DMS153 treated with DMSO at 0.1 percent for 48 hours (cell line): ENCODE results near the gene KANSL1.

Experiments used
- DNase-seq: peaks from one replicate; lab custom pipeline; 2025; ENCODE audit not compliant: unreplicated experiment; lab: John Stamatoyannopoulos, UW

The KANSL1 gene

DNA sequence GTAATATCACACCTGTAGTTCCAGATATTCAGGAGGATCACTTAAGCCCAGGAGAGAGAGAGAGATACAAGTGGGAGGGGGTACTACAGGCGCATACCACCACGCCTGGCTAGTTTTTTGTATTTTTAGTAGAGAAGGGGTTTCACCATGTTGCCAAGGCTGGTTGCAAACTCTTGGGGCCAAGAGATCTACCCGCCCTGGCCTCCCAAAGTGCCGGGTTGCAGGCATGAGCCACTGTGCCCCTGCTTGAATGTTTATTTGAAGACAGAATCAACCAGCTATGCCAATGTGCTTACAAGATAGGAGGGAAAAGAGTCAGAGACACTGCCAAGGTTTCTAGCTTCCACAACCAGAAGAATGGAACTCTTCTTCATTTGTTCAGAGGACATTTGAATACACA, 106.4 kb downstream of the KANSL1 start:
- no peak for DNase-seq

DNA sequence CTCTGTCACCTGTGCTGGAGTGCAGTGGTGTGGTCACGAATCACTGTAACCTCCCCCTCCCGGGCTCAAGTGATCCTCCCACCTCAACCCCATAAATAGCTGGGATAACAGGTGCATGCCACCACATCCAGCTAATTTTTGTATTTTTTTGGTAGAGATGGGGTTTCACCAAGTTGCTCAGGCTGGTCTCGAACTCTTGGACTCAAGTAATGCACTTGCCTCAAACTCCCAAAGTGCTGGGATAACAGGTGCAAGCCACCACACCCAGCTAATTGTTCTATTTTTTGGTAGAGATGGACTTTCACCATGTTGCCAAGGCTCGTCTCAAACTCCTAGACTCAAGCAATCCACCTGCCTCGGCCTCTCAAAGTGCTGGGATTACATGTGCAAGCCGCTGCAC, 107.7 kb downstream of the KANSL1 start:
- DNase-seq, result no peak

DNA sequence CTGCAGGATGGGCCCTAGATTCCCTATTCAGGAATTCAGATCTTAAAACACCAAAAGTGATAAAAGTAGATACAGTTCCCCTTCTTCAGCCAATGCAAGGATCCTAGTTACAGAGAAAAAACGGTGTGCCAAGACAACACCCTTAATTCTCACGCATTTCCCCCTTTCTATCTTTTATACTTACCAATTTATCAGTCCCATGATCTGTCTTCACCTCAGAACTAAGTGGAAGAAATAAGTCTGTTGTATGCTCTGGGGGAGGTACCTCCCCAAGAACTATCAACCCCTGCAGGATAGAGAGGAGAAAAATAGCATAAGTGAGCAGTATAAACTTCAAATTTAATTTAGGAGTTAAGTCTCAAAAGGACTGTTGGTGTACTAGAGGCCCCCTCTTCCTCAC, 111.0 kb downstream of the KANSL1 start:
- no peak for DNase-seq

DNA sequence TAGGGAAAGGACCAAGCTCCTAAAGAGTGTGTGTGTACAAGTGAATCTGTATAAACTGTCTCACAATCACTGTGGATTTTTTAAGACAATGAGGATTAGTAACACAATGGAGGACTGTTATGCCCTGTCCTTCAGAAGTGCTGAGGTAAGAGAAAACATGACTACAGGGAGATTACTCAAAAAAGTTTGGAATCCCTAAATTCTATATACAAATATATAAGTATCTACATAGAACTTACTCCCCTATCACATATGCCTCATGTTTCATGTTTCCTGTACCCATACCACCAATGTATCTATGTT, 112.3 kb downstream of the KANSL1 start:
- DNase-seq, result no peak

DNA sequence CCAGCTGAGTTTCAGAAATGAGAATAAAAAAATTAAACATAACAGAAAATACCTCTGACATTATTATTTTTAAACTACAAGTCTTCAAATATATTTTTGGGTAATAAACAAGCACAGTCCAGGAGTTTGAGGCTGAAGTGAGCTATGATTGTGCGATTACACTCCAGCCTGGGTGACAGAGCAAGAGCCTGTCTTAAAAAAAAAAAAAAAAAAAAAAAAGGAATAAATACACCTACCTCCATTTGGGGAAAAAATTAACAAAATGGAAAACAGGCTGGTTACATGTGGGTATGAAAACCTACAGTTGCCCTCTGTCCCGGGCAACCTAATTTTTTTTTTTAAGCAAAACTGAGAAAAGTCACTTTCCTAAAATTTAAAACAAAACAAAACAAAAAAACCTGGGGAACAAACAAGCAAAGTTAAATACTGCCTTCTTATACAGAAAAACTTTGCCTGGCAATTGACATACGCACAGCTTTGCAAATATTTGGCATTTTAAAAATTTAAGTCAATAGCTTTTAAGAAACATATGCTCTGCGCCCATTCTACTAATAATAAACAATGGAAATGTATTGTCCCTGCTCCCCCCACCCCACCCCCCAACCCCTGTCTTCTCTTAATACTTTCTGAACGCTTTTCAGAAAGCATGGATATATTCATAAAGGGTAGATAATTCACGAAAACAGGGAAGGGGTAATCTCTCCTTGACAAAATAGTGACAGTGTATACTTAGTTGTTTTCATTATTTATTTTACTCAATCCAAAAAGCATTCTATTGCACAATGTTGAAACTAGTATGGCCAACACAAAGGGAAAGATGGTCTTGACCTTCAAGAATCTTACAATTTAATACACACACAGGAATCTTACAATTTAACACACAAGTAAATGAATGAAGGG, 112.9 kb downstream of the KANSL1 start:
- no peak for DNase-seq

DNA sequence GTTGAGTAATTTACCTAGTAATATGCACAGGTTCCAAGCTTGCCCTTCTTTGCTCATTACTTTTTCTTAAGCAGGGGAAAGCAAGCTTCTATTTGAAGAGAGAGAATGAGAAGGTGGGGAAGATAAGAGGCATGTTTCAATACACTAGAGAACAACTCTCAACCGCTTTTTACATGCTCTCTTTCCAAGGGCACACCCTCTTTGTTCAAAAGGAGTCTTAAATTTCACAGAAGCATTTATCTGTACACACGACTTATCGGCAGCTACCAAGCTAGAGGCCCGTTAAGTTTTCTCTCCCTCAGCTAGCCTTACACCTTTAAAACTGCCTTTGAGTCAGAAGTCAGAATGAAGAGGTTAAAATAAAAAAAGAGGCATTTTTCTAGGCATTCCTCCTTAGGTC, 114.6 kb downstream of the KANSL1 start:
- DNase-seq, result no peak

DNA sequence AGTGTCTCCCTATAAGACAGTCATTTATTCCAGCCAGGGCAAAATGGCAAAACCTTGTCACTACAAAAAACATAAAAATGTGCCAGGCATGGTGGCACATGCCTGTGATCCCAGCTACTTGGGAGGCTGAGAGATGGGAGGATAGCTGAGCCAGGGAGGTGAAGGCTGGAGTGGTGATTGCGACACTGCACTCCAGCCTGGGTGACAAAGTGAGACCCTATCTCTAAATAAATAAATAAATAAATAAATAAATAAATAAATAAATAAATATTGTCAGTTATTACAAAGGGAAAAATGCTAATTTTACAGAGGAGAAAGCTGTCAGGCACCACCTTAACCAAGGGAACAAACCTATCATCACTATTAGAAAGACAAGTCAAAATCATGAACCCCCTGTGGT, 118.7 kb downstream of the KANSL1 start:
- DNase-seq, result no peak

DNA sequence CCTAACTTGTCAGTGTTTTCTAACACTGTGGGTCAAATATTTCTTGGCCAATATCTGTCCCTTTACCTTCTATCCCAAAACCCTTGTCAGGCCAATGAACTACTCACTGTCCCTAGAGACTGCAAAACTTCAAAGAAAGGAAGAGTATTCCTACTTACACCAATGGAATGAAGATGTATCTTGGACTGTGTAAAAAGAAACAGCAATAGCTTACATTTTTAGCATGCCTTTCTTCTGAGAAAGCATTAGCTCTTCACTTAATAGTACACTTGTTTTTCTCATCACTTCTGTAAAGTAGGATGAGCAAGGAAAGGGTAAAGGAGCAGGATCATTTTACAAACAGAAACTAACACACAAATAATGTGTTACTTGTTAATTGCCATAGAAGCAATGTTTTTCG, 120.2 kb downstream of the KANSL1 start:
- DNase-seq, result no peak

DNA sequence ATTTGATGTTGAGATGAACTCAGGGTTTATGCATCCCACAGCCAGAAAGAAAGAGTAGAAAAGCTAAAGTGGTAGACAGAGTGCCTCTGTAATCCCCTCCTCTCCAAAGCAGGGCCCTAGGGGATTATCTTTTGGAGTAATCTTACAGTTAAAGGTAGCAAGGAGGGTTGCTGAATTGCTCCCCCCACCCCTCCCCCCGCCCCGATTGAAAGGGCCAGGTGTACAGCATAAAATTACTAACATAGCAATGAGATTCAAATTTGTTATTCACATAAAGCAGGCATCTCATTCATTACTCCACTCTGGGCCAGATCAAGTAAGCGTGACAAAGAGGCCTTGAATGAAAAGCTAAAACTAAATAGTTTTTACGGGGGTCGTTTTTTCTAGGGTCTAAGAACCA, 121.4 kb downstream of the KANSL1 start:
- no peak for DNase-seq

DNA sequence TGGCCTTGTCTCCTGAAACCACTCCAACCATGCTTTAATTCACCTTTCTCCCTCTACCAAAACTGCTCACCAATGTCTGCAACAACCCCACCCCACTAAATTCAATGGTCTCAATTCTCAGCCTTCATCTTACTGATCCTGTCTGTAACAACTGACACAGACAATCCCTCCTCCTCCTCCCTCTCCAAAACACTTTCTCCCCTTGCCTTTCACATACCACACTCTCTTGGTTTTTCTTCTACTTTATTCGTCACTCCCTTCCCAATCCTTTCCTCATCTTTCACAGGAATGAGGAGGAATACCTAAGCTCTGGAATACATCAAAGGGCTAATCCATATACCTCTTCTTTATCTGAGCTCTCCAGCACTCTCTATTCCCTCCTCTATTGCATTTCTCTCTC, 128.8 kb downstream of the KANSL1 start:
- DNase-seq, result no peak

DNA sequence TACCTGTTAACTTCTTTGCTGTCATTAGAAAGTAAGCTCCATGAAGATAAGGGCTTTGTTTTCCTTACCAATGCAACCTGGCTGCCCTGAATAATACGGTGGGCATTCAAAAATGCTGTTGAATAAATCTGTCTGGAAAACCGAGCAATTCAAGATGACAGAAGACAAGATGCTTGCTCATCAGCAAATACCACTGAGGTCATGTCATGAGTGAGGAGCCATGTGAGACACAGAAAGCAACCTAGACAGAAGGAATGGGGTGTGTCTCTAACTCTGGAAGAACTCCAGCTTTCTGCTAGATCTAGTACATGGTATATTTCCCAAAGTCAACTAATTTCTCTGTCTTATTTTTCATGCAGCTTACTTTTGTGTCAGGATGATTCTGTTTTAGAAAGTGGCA, 130.0 kb downstream of the KANSL1 start:
- DNase-seq, result no peak

DNA sequence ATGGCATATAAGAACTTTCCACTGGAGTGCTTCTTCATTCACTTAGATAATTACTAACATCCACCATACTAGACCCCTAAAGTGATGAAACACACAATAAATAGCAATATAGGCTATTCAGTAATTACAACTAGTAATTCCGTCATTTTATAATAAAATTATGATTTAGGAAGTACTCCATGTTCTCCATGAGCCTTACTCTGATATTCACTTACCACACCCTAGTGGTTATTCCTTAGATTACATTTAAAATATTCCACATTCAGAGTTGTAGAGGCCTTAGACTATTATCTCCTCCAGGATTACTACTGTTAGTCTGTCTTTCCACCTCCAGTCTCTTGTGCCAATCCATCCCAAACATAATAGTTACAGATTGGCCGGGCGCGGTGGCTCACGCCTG, 131.8 kb downstream of the KANSL1 start:
- peak; percentile 2 for DNase-seq

DNA sequence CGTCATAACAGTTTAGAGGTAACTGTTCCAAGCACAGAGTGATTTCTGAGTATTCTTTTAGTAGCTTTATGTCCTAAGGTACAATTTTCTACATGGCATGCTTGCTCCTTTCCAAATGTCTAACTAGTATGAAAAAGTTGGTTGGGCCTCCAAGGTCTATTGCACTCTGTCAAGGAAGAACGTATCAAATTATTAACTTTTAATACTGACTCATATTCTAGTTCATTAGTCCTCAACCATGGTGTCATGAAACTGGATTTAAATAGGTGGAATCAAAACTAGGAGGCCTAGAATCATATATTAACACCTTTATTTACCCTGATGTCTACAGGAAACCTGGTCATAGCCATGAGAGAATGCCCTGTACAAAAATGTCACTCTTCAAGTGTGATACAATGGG, 132.8 kb downstream of the KANSL1 start:
- DNase-seq, result no peak

DNA sequence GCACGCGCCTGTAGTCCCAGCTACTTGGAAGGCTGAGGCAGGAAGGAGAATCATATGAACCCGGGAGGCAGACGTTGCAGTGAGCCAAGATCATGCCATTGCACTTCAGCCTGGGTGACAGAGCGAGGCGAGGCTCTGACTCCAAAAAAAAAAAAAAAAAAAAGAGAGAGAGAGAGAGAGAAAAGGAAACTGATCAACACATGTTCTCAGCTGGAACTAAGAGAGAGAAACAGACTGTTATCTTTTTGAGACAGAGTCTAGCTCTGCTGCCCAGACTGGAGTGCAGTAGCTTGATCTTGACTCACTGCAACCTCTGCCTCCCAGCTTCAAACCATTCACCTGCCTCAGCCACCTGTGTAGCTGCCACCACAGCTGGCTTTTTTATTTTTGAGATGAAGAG, 133.7 kb downstream of the KANSL1 start:
- no peak for DNase-seq

DNA sequence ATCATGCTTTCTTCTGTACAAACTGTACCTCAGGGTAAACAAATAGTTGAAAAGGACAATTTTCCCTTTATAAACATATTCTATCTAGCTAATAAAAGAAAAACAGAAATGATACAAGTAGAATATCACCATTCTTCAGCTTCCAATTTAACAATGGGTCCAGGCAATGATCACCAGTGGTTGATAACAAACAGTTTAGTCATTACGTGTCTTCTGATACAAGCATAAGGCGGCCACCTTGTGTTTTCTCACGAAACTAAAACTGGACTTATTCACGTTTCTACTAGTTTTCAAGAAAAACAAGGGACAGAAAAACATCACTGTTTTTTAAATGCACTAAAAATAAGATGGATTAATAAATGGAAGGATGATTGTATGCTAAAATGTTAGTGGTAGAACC, 135.9 kb downstream of the KANSL1 start:
- no peak for DNase-seq

DNA sequence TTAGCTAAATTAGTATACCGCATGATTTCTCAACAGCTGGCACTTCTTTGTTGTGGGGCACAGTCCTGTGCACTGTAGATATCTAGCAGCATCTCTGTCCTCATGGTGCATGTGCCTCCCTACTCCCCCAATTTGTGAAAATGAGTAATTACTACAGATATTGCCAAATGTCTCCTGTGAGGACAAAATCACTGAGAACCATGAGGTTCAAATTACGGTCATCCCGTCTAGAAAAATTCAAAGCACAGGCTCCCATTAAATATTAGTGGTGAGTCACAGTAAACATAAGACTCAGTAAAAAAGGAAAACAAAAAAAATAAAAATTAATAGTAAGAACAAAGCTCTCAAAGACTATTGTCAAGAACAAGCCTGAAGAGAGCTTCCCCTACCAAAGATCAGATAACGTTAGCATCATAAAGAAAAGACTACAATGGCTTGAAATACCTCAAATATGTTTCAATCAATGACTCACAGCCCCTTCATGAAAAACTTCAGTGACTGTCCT, 136.4 kb downstream of the KANSL1 start:
- DNase-seq, result no peak

DNA sequence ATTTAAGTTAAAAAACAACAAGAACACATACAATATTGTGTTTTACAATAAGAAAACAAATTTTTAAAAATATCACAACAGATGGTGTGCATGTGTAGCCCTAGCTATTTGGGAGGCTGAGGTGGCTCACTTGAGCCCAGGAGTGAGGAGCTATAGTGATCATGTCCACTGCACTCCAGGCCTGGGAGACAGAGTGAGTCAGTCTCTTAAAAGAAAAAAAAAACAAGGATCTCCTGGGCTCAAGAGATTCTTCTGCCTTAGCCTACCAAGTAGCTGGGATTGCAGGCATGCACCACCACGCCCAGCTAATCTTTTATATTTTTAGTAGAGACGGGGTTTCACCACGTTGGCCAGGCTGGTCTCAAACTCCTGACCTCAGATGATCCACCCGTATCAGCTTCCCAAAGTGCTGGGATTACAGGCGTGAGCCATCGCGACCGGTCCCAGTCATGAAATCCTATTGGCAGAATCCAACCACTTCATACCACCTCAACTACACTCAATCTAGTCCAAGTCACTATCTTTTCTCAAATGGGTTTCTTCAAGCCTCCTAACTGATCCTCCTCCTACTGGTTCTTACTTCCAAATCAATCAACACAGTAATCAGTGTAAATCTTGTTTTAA, 139.2 kb downstream of the KANSL1 start:
- no peak for DNase-seq

DNA sequence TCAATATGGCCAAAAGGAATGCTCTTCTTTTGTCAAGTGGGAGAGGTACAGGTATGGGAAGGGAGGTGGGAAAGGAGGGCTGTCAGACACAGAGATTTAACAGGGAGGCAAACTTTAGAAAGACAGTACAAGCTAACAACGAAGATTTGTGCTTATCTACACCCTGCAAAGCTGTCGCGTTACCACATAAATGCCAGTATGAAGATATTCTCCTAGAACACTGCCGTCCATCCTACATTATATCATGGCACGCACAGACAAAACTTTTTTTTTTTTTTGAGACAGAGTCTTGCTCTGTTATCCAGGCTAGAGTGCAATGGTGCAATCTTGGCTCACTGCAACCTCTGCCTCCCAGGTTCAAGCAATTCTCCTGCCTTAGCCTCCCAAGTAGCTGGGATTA, 143.6 kb downstream of the KANSL1 start:
- no peak for DNase-seq

DNA sequence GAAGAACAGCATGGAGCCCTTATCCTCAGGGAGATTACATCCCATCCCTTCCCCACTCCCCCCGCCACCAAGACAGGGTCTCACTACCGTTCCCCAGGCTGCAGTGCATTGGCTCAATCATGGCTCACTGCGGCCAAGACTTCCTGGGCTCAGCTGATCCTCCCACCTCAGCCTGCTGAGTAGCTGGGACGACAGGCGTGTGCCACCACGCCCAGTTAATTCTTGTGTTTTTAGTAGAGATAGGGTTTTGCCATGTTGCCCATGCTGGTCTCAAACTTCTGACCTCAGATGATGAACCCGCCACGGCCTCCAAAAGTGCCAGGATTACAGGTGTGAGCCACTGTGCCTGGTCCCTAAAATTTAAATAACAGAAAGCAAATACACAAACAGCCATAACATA, 145.4 kb downstream of the KANSL1 start:
- no peak for DNase-seq

DNA sequence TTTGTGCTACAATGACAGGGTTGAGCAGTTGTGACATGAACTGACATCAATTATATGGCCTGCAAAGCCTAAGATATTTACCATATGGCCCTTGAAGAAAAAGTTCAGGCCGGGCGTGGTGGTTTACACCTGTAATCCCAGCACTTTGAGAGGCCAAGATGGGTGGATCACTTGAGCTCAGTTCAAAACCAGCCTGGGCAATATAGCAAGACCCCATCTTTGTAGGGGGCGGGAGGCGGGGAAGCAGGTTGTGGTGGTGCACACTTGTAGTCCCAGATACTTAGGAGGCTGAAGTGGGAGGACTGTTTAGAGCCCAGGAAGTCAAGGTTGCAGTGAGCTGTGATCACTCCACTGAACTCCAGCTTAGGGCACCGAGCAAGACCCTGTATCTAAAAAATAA, 145.8 kb downstream of the KANSL1 start:
- DNase-seq, result no peak

DNA sequence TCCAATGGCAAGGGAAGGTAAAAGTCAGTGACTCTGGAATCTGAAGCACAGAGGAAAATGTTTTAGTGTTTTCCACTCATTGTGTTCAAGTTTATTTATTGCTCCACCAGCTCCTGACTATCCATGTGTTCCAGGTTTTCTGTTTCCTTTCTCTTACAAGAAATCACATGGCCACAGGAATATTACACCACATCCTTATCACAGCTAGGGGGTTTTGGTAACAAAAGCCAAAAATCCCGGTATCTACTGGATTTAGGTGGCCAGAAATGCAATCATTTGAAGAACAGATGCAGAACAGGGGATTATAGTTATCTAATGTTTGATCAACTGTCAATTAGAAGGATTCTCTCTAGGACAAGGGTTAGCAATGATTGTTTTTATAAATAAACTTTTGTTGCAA, 146.3 kb downstream of the KANSL1 start:
- no peak for DNase-seq

DNA sequence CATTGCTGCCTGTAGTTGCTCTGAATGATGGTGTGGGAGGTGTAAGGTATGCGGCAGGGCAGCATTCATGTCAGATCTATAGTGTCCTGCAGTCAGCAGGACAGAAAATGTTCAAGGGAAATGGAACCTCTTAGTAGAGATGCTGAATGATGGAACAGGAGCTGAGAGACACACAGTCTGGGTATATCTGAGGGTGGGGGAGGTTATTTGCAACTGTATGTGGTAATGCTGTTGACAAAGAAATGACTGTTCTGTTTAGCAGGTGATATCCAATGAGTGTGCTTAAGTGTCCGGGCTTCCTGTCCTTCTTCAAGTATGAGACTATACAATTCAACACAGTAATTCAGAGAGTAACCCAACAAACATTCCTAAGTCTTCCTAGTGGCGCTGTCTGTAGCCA, 147.6 kb downstream of the KANSL1 start:
- peak; percentile 14 for DNase-seq

DNA sequence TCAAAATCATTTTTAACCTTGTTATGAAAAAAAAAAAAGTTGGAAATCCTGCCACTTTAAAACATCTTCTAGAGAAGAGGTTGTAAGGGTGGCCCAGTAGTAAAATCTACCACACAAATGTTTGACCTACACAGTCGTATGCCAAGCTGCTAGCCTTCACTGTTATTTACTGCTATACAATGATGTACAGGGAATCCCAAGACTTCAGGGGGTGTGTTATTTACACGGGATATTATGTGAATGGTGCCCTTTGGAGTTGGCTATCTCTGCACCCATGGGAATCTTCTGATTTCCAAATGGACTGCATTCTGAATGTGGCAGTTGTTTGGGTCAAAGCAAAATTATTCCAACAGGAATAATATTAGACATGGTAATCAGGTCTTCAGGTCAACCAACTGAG, 148.2 kb downstream of the KANSL1 start:
- DNase-seq, result no peak
